ENCODE data around the gene PHTF2. TPM values are rescaled to one million over a fixed set of nuclear protein-coding genes. Genes with fewer than 3 reads are reported as not detected.

Gene PHTF2
- total and polyA plus RNA-seq, 9 donors, result 7.0 to 22.2 (median 12.7) TPM

DNA sequence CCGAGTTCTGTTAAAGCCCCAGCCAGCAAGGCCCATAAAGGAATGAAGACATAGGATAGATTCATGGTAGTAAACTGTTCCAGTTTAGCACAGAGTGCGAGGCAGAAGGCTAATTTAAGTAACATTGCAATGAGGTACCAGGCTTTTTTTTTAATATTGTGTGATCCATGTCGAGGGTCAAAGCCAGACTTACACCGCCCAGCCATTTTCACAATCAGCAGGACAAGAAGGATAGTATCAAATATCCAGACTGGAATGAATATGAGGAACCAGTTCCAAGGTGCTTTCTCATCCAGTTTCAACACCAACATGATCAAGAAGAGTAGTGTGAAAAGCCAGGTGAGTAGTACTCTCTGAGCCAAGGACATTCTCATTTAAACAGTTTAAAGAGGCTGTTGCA is 4.6 kb upstream of the PHTF2 start:
- no peak overlapping the region for H3K4me3 ChIP-seq
- no peaks in the 10 kb centered on the region for H3K9me3 ChIP-seq
- H3K4me1 ChIP-seq (ENCODE audit: insufficient read depth), result peaks cover 6% of the 10 kb centered on the region
- no peak for DNase-seq
- TF ChIP-seq EP300 (IDR thresholded peaks at IDR 0.05) (no peak), POLR2A (IDR thresholded peaks at IDR 0.05) (no peak)
- TF ChIP-seq, protein P1, sequence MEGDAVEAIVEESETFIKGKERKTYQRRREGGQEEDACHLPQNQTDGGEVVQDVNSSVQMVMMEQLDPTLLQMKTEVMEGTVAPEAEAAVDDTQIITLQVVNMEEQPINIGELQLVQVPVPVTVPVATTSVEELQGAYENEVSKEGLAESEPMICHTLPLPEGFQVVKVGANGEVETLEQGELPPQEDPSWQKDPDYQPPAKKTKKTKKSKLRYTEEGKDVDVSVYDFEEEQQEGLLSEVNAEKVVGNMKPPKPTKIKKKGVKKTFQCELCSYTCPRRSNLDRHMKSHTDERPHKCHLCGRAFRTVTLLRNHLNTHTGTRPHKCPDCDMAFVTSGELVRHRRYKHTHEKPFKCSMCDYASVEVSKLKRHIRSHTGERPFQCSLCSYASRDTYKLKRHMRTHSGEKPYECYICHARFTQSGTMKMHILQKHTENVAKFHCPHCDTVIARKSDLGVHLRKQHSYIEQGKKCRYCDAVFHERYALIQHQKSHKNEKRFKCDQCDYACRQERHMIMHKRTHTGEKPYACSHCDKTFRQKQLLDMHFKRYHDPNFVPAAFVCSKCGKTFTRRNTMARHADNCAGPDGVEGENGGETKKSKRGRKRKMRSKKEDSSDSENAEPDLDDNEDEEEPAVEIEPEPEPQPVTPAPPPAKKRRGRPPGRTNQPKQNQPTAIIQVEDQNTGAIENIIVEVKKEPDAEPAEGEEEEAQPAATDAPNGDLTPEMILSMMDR (IDR thresholded peaks at IDR 0.05), result no peak
- no peaks in the 10 kb centered on the region for H3K36me3 ChIP-seq
- intact Hi-C loops (cut with DNase I), result loop anchor here in 1 of 4 donors (10.0 kb wide), 1 partner anchor 1661 kb away; the partner anchor contains the start of gene MAGI2
- H3K27ac ChIP-seq, result no peak overlapping the region
- 92 to 96% (median 92%) methylated on average over 4 of the region's 4 CpGs for WGBS, 3 donors
- no peaks in the 10 kb centered on the region for H3K27me3 ChIP-seq

DNA sequence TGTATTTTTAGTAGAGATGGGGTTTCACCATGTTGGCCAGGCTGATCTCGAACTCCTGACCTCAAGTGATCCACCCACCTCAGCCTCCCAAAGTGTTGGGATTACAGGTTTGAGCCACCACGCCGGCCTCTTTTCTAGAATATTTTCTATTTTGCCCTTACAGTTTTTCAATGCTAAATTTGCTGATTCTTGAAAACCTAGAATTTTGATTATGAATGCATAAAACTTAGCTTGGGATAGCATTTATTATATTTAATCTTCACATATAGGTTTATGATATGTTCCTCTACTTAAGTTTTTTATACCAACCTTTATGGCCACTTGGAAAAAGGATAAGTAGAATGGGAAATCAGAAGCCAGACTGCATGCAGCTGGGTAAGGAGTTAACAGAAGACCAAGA is 2.5 kb upstream of the PHTF2 start:
- Histone ChIP-seq H3K9me3 (no peaks in the 10 kb centered on the region), H3K4me3 (no peak overlapping the region), H3K27ac (no peak overlapping the region), H3K27me3 (no peaks in the 10 kb centered on the region), H3K36me3 (no peaks in the 10 kb centered on the region), H3K4me1 (ENCODE audit: insufficient read depth) (peaks cover 9% of the 10 kb centered on the region)
- intact Hi-C loops (cut with DNase I), result loop anchor here in 1 of 4 donors (10.0 kb wide), 1 partner anchor 1659 kb away; the partner anchor contains the start of gene MAGI2
- TF ChIP-seq EP300 (IDR thresholded peaks at IDR 0.05), result no peak
- no peak for TF ChIP-seq POLR2A (IDR thresholded peaks at IDR 0.05)
- TF ChIP-seq, protein P1 (IDR thresholded peaks at IDR 0.05), result no peak
- no peak for DNase-seq
- WGBS, 3 donors, result 83 to 98% (median 97%) methylated on average over 3 of the region's 3 CpGs

DNA sequence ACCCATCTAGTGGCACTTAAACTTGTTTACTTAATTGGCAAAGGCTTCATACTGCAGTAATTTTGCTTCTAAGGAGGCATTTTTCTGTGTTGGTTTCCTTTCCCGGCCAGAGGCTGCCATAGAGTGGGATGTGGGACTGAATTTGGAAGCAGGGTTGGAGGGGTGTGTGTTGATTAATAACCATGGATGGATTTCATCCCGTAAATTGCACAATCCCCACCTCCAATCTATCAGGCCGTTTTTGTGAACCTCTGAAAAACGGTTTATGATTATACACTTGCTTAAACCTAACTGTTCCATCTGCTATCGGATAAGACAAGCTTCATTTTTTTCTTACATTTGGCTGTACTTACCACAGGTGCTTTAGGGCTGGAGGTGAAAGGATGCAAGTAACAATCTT is 1.6 kb upstream of the PHTF2 start:
- no peaks in the 10 kb centered on the region for H3K9me3 ChIP-seq
- no peaks in the 10 kb centered on the region for H3K36me3 ChIP-seq
- H3K27me3 ChIP-seq, result no peaks in the 10 kb centered on the region
- DNase-seq, result no peak
- WGBS, 3 donors, result 31 to 46% (median 44%) methylated on average over 5 of the region's 5 CpGs
- TF ChIP-seq POLR2A (IDR thresholded peaks at IDR 0.05) (no peak), EP300 (IDR thresholded peaks at IDR 0.05) (no peak)
- TF ChIP-seq, protein P1 (IDR thresholded peaks at IDR 0.05), result no peak
- H3K4me3 ChIP-seq, result peak overlapping the region; percentile 90
- H3K27ac ChIP-seq, result no peak overlapping the region
- peaks cover 9% of the 10 kb centered on the region for H3K4me1 ChIP-seq (ENCODE audit: insufficient read depth)
- intact Hi-C loops (cut with DNase I), result loop anchor here in 1 of 4 donors (10.0 kb wide), 1 partner anchor 1658 kb away; the partner anchor contains the start of gene MAGI2

DNA sequence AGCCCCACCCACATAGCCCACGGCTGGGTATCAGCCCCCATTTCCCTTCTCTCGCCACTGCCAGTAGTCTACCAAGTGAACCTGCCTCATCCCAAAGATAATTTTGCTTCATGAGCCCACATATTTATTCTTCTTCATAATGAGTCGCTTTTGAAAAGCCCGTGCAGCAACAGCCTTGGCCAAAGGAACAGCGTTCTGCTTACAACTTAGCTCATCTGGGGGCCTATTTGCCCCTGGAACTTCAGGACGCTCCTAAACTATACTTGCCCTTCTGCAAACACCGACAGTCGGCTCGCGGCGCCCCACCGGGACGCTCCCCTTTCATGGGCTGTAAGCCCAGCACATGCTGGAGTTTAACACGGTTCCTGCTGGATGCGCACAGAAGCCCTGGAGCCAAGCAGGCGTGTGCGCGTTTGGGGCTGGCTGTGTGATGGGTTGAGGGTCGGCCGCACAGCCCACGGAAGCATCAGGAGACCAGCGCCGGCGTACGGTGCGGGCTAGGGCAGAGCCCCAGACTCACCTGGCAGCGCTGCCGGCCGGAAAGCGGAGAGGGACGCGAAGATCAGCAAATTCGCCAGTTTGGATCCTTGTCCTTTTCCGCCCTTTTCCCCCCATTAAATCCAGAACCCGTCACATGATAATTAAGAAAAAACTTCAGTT is 709 bp upstream of the PHTF2 start:
- DNase-seq, result no peak
- 0% methylated on average over 33 to 35 of the region's 35 CpGs for WGBS, 3 donors
- peaks cover 9% of the 10 kb centered on the region for H3K4me1 ChIP-seq (ENCODE audit: insufficient read depth)
- H3K4me3 ChIP-seq, result peak overlapping the region; percentile 90
- no peaks in the 10 kb centered on the region for H3K27me3 ChIP-seq
- TF ChIP-seq, protein P1 (IDR thresholded peaks at IDR 0.05), result peak in 1 of 3 donors; percentile 5
- TF ChIP-seq POLR2A (IDR thresholded peaks at IDR 0.05), result peak; percentile 20
- no peak for TF ChIP-seq EP300 (IDR thresholded peaks at IDR 0.05)
- H3K36me3 ChIP-seq, result no peaks in the 10 kb centered on the region
- H3K27ac ChIP-seq, result peak overlapping the region; percentile 70 to 77
- intact Hi-C loops (cut with DNase I), result loop anchor here in 1 of 4 donors (10.0 kb wide), 1 partner anchor 1657 kb away; the partner anchor contains the start of gene MAGI2
- no peaks in the 10 kb centered on the region for H3K9me3 ChIP-seq

Measured in ovary (tissue), 9 donors.